ENCODE measurements around the gene IL15RA.

DNA sequence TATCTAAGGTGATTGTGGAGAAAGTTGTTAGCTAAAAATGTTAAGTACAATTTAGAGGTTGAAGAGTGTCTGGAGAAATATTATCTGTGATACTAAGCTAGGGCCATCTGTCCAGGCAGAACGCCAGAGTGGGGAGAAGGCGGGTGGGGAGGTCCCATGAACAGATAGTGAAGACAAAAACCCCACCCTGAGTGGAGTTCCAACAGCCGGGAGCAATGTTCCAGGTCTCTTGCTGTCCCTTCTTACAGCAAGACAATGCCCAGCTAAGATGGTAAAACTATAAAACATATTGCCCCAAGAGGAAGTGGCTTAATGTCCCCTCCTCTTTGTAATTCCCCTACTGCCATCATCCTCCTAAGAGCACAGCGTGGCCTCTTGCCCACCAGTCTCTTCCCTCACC is 10.4 kb upstream of the IL15RA start:
- TF ChIP-seq, protein P1, sequence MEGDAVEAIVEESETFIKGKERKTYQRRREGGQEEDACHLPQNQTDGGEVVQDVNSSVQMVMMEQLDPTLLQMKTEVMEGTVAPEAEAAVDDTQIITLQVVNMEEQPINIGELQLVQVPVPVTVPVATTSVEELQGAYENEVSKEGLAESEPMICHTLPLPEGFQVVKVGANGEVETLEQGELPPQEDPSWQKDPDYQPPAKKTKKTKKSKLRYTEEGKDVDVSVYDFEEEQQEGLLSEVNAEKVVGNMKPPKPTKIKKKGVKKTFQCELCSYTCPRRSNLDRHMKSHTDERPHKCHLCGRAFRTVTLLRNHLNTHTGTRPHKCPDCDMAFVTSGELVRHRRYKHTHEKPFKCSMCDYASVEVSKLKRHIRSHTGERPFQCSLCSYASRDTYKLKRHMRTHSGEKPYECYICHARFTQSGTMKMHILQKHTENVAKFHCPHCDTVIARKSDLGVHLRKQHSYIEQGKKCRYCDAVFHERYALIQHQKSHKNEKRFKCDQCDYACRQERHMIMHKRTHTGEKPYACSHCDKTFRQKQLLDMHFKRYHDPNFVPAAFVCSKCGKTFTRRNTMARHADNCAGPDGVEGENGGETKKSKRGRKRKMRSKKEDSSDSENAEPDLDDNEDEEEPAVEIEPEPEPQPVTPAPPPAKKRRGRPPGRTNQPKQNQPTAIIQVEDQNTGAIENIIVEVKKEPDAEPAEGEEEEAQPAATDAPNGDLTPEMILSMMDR (IDR thresholded peaks at IDR 0.05), result no peak
- TF ChIP-seq POLR2A (IDR thresholded peaks at IDR 0.05), result no peak
